Sciatic nerve (tissue), 2 donors: Measurements from ENCODE around the gene ARIH2. TPM values are rescaled to one million over a fixed set of nuclear protein-coding genes. Genes with fewer than 3 reads are reported as not detected.

ENCODE experiments used
- ATAC-seq: fragments of 200-7000 bp; cut with Tn5 transposase; one replicate; pipeline ENCODE4 v1.9.1; 2020; ENCODE audit warnings: mild to moderate bottlenecking, moderate library complexity
- DNase-seq: peaks from one replicate; pipeline ENCODE4 v3.0.0-alpha.2; 2020; ENCODE audit warnings: low spot score
- intact Hi-C: fragments of 100-400 bp; cut with DNase I; formaldehyde crosslinking; loops from one replicate; pipeline ENCODE4 v1.14.2; 2022
- microRNA-seq: library from miRNA; unstranded; fragments of <30 nt; microRNA quantifications from one replicate; pipeline ENCODE4 v1.2.0, GENCODE V29; 2020
- total RNA-seq: library from RNA; stranded (reverse); fragmentation: NEBNext Ultra II Directional; extraction: Animal tissue kit (Norgen Biotek cat#: 25700); gene quantifications from one replicate; pipeline ENCODE4 v1.2.1, GENCODE V29; 2021
- donor health status: DM: no; HTN: no; CAD: no.
- donor health status: DM: no; HTN: no; CAD: no.

ARIH2 gene
- total RNA-seq, 1 donor from 2014 or later: 88.9 TPM

DNA sequence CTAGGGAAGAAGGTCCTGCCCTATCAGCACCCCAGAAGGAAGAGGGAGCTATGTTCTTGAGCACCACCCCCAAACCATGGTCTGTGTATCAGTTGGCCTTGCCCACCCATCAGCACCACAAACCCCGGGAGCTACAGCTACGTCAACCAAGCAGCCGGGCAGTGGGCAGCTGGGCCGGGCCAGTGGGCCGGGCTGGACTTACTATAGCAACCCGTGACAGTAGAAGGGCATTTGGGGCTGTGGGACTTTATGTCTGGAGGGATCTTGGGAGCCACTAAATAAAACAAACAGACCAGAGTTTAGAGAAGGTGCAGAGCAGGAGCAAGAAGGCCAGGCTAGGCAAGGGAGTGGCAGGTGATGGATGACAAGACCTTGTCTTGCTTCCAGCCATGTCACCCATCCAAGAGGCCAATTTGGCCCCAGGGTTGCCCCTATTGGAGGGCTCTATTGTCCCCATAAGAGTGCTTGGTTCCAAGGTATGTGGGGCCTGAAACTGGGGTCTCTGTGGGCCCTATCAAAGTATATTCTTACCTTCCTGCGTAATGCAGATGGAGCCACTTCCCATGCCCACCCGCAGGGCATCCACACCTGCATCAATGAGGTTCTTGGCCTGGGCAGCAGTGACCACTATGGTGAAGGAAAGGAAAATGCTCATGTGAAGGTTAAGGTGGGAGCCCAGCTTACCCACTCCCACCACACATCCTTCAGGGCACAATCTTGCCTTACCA, 107.3 kb downstream of the ARIH2 start:
- no peak for ATAC-seq
- intact Hi-C loops: no loop called here
- DNase-seq: no peak

DNA sequence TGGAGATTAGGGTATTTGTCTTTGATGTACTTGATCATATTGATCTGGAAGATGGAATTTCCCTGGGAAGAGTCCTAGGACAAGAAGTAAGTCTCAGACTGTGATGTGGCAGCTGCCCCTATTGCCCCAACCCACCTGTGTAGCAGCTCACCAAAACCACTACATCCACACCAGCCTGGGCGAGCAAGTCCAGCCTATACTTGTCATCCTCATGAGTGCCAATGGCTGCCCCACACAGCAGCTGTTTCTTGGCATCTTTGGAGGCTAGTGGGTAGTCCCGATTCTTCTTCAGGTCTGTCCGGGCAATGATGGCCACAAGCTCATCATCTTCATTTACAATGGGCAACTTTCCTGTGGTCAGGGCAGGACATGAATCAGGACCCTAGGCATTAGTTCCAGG, 107.9 kb downstream of the ARIH2 start:
- no peak for DNase-seq
- intact Hi-C loops: no loop called here
- no peak for ATAC-seq

DNA sequence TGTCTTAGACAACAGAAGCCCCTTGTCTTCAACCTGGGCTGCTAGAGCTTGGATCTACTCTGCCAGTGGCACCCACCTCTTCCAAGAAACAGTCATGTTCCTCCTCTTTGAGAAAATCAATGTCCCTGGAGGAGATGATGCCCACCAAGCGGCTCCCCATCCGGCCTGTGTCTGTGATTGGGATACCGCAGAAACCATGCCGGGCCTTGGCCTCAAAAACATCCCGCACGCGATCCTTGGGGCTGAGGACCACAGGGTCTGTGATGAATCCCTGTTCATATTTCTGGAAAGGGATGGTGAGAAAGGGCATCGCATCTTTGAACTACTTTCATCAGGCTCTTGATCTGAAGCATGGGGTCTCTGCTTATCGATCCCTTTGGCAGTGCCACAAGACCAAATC, 109.0 kb downstream of the ARIH2 start:
- intact Hi-C loops: no loop called here
- DNase-seq: no peak
- no peak for ATAC-seq

DNA sequence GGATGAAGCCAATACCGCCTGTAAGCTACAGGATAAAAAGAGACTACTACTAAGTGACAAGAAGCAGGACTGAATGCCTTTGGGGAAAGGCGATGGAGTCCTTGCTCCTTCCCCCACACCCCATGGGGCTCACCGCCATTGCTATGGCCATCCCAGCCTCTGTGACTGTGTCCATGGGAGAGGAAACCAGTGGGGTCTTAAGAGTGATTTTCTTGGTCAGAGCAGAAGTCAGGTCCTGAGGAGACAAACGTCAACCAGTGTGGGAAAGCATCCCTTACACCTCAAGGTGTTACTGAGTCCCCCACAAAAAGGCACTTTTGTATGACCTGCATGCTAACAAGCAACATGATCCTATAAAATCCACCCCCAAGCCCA, 109.6 kb downstream of the ARIH2 start:
- ATAC-seq (no peak), DNase-seq (no peak)
- intact Hi-C loops: no loop called here

- intact Hi-C loops: no loop called here
- ATAC-seq (peak; percentile 97), DNase-seq (peak; percentile 96)
Measured at GRCh38 chr3:49028673-49029562, 110.3 kb downstream of the ARIH2 start, which contains the start of gene IMPDH2. Gene IMPDH2, minus strand, starts transcription at chr3:49029398. Its CDS starts 48 bp downstream, at chr3:49029350.

DNA sequence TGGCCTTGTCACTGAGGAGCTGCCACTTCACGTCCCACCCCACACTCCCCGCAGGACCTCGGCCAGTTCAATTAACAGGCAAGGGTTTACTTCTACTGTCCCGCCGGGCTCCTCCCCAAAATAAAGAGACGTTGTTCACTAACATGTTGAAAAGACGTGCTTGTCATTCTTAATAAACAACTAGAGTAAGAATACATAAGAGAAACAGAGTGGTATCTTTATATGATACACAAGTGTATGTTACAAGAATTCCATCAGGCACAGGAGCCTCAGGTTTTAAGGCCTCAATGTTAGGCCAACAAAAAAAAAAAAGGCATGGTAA, 110.9 kb downstream of the ARIH2 start:
- DNase-seq (no peak), ATAC-seq (no peak)
- intact Hi-C loops: no loop called here

DNA sequence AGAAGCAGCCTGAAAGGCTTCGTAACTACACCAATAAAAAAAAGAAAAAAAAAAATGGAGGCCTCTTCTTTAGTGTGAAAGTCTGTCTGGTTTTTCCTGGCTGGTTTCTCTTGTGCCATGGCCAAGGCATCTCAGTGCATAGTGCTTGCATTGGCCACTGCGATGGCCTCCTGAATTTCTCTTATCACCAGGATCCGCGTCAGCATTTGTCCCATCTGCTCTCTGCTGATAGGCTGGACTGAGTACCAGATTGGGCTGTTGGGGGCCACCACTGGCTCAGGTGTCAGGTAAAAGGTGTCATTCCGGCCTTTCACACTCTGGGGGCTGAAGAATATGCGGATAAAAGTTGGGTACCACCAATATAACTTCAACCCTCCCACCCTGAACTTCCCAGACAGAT, 111.7 kb downstream of the ARIH2 start:
- no peak for ATAC-seq
- no peak for DNase-seq
- intact Hi-C loops: no loop called here

GRCh38 chr3:49032646-49033304, 114.1 kb downstream of the ARIH2 start:
- intact Hi-C loops: no loop called here
- DNase-seq (no peak), ATAC-seq (no peak)

- ATAC-seq (no peak), DNase-seq (no peak)
- intact Hi-C loops: no loop called here
Measured at GRCh38 chr3:49034650-49035049, 116.0 kb downstream of the ARIH2 start.

GRCh38 chr3:49035281-49035680, 116.6 kb downstream of the ARIH2 start:
- intact Hi-C loops: no loop called here
- ATAC-seq (no peak), DNase-seq (no peak)

Small RNA genes lying within 50 kb of the gene (microRNA-seq; reads per million reads assigned to microRNA genes)
- gene MIR191 (9,348 reads per million, percentile 94 among the genes with 10 or more reads in this experiment), gene MIR425 (910 reads per million, percentile 81 among the genes with 10 or more reads in this experiment)

Other genes starting within 250 kb of the ARIH2 start
- 29.3 TPM for gene NCKIPSD, start 232.9 kb upstream of the ARIH2 start, total RNA-seq
- 104 TPM for gene IP6K2, start 201.6 kb upstream of the ARIH2 start, total RNA-seq
- 46.5 TPM for gene PRKAR2A, start 71.0 kb upstream of the ARIH2 start, total RNA-seq
- gene SLC25A20, start 20.0 kb upstream of the ARIH2 start, total RNA-seq: 12.2 TPM
- 40.1 TPM for gene P4HTM, start 71.4 kb downstream of the ARIH2 start, total RNA-seq
- gene WDR6, start 88.5 kb downstream of the ARIH2 start, total RNA-seq: 149 TPM
- gene DALRD3, start 99.7 kb downstream of the ARIH2 start, total RNA-seq: 18.7 TPM
- gene NDUFAF3, start 103.3 kb downstream of the ARIH2 start, total RNA-seq: 75.1 TPM
- 121 TPM for gene IMPDH2, start 110.6 kb downstream of the ARIH2 start, total RNA-seq
- gene QRICH1, start 175.2 kb downstream of the ARIH2 start, total RNA-seq: 101 TPM
- 123 TPM for gene QARS1, start 185.9 kb downstream of the ARIH2 start, total RNA-seq
- gene USP19, start 202.0 kb downstream of the ARIH2 start, total RNA-seq: 55.7 TPM
- gene LAMB2, start 214.2 kb downstream of the ARIH2 start, total RNA-seq: 515 TPM
- gene CCDC71, start 247.5 kb downstream of the ARIH2 start, total RNA-seq: 20.7 TPM